Thoracic aorta (tissue), 2 donors: ENCODE measurements around the gene CAMSAP1. TPM values are rescaled to one million over a fixed set of nuclear protein-coding genes. Genes with fewer than 3 reads are reported as not detected.

Experiments
- ATAC-seq: fragments of 150-250 bp; one replicate; pipeline ENCODE4 v1.8.0; 2017; ENCODE audit warnings: low read depth; ENCODE audit not compliant: insufficient number of reproducible peaks, low FRiP score
- DNase-seq: peaks from one replicate; pipeline ENCODE4 v3.0.0-alpha.2; 2020; ENCODE audit warnings: low spot score
- H3K27ac ChIP-seq, 2 donors: fragments of 200-600 bp; sonication (generic); 1 replicate in 1 of 2; 2 replicates in 1 of 2; pipeline ENCODE4 v1.5.1; 2016; ENCODE audit warnings: mild to moderate bottlenecking in 2 of 2, moderate library complexity in 2 of 2
- H3K27me3 ChIP-seq: fragments of 200-600 bp; sonication (generic); replicated peaks from 2 replicates; pipeline ENCODE4 v1.6.0; 2016; ENCODE audit warnings: mild to moderate bottlenecking; ENCODE audit not compliant: insufficient read depth
- H3K36me3 ChIP-seq: fragments of 200-600 bp; sonication (generic); one replicate; pipeline ENCODE4 v1.5.1; 2016
- H3K4me1 ChIP-seq, 2 donors: fragments of 200-600 bp; sonication (generic); 1 replicate in 1 of 2; 2 replicates in 1 of 2; pipeline versions ENCODE4 v1.5.1 to v1.6.0; 2016; ENCODE audit warnings: low read depth in 2 of 2, mild to moderate bottlenecking in 1 of 2; ENCODE audit not compliant: control insufficient read depth in 1 of 2
- H3K4me3 ChIP-seq: fragments of 200-600 bp; sonication (generic); 2 replicates; pipeline ENCODE4 v1.5.1; 2016; ENCODE audit warnings: mild to moderate bottlenecking
- H3K9me3 ChIP-seq: fragments of 200-600 bp; sonication (generic); 2 replicates; pipeline ENCODE4 v1.5.1; 2016
- total RNA-seq, 2 donors: library from RNA; depleted of rRNA; stranded (reverse); fragments of >200 nt; gene quantifications; one replicate each; pipeline versions ENCODE4 v1.1.0 to v1.2.3, GENCODE V29; 2016
- TF ChIP-seq, protein P1 (sequence below): fragments of 200-600 bp; sonication (generic); IDR thresholded peaks from one replicate; pipeline ENCODE4 v1.5.1; 2019; ENCODE audit warnings: antibody characterized with exemption

Gene CAMSAP1
- total RNA-seq, 2 donors from 2014 or later: 19.1 to 20.2 TPM

DNA sequence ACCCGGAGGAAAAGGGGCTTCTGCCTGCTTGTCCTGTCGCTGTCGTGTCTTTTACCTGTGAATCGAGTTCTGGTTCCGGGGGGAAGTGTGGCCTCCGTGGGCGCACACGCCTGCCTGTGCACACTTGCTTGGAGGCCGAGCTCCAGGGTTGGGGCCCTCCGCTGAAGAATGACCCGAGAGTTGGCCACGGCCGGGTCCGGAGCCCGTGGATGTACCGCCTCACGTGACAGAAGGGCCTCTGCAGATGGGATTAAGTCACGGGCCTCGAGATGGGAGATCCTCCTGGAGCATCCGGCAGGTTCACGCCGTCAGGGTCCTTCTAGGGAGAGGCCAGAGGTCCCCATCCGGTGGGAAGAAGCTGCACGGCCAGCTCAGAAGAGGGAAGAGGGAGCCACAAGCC, 124.4 kb downstream of the CAMSAP1 start:
- TF ChIP-seq, protein P1, sequence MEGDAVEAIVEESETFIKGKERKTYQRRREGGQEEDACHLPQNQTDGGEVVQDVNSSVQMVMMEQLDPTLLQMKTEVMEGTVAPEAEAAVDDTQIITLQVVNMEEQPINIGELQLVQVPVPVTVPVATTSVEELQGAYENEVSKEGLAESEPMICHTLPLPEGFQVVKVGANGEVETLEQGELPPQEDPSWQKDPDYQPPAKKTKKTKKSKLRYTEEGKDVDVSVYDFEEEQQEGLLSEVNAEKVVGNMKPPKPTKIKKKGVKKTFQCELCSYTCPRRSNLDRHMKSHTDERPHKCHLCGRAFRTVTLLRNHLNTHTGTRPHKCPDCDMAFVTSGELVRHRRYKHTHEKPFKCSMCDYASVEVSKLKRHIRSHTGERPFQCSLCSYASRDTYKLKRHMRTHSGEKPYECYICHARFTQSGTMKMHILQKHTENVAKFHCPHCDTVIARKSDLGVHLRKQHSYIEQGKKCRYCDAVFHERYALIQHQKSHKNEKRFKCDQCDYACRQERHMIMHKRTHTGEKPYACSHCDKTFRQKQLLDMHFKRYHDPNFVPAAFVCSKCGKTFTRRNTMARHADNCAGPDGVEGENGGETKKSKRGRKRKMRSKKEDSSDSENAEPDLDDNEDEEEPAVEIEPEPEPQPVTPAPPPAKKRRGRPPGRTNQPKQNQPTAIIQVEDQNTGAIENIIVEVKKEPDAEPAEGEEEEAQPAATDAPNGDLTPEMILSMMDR: no peak
- H3K36me3 ChIP-seq: no peaks in the 10 kb centered on the region

DNA sequence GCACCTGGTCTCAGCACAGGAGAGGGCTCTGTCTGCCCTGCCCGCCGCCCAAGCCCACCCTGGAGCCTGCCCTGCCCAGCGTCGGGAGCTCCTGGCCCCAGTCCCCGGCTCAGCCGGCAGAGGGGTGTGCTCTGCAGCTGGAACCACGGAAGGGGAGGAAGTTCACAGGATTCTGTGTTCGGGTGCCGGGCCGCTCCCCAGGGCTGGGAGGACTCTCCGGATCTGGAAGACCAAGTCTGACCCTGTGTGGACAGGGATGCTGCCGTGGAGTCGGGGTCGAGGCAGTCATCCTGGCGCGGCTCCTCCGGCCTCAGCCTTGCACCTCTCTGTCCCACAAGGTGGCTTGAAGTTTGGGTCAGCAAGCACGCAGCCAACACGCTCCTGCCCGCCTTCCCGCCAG, 126.7 kb downstream of the CAMSAP1 start:
- no peak overlapping the region for H3K27ac ChIP-seq
- H3K36me3 ChIP-seq: no peaks in the 10 kb centered on the region
- H3K9me3 ChIP-seq: no peaks in the 10 kb centered on the region
- DNase-seq: no peak
- H3K4me3 ChIP-seq: no peak overlapping the region
- no peaks in the 10 kb centered on the region for H3K27me3 ChIP-seq
- ATAC-seq: no peak
- H3K4me1 ChIP-seq: no peaks in the 10 kb centered on the region
- TF ChIP-seq, protein P1: no peak

More for the DNA sequence above, 124.4 kb downstream of the CAMSAP1 start:
- DNase-seq (no peak), ATAC-seq (no peak)
- no peaks in the 10 kb centered on the region for H3K27me3 ChIP-seq
- no peaks in the 10 kb centered on the region for H3K4me1 ChIP-seq
- no peaks in the 10 kb centered on the region for H3K9me3 ChIP-seq
- H3K27ac ChIP-seq: no peak overlapping the region
- no peak overlapping the region for H3K4me3 ChIP-seq

DNA sequence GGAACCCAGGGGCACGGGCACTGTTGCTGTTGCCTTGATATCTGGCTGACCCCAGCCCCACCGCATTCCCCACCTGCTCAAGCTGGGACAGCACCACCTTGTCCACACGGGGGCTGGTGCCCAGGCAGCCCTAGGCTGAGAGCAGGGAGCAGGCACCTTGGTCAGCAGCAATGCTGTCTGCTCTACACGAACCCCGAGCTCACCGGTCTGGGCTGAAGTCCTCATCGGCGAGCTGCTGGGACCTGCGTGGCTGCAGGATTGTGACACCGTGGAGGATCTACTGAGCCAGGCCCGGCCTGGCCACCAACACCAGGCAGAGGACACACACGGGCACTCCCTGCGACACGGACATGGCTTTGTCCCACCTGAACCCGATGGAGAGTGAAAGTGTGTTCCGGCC, 127.3 kb downstream of the CAMSAP1 start:
- no peaks in the 10 kb centered on the region for H3K27me3 ChIP-seq
- TF ChIP-seq, protein P1: no peak
- no peaks in the 10 kb centered on the region for H3K36me3 ChIP-seq
- no peaks in the 10 kb centered on the region for H3K9me3 ChIP-seq
- no peak overlapping the region for H3K4me3 ChIP-seq
- ATAC-seq: no peak
- DNase-seq: no peak
- H3K4me1 ChIP-seq: no peaks in the 10 kb centered on the region
- no peak overlapping the region for H3K27ac ChIP-seq

DNA sequence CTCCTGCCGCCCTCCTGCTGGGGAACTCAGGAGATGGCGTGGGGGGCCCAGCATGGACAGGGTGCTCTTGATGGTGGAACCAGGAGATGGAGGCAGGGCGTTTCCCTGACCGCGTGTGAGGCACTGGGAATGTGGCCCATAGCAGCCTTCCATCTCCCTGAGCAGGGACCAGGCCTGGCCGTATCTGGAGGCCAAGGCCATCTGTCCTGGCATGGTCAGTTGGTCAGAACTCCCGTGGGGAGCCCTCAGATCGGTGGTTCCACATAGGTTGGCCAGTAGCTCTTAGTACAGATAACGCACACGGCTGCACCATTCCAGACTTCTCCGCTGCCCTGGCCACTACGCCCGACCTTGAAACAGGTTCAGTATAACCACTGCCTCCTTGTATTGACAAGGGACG, 127.8 kb downstream of the CAMSAP1 start:
- Histone ChIP-seq H3K4me3 (no peak overlapping the region), H3K27ac (no peak overlapping the region), H3K27me3 (no peaks in the 10 kb centered on the region), H3K9me3 (no peaks in the 10 kb centered on the region), H3K4me1 (no peaks in the 10 kb centered on the region), H3K36me3 (no peaks in the 10 kb centered on the region)
- ATAC-seq (no peak), DNase-seq (no peak)
- TF ChIP-seq, protein P1: no peak

DNA sequence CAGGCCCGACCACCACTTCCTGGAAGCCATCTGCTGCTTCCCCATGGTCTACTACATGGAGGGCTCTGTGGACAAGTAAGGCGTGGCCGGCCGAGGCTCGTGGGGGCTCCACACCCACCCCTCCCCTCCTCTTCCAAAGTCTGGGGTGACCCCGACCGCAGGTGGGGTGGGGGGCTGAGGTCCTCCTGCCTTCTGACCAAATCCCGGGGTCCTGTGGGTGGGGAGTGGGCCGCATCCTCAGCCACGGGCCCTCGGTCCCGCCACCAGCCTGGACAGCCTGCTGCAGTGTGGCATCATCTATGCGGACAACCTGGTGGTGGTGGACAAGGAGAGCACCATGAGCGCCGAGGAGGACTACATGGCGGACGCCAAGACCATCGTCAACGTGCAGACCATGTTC, 128.9 kb downstream of the CAMSAP1 start:
- TF ChIP-seq, protein P1: no peak
- Histone ChIP-seq H3K4me3 (no peak overlapping the region), H3K9me3 (no peaks in the 10 kb centered on the region), H3K36me3 (no peaks in the 10 kb centered on the region), H3K27me3 (no peaks in the 10 kb centered on the region), H3K4me1 (no peaks in the 10 kb centered on the region), H3K27ac (no peak overlapping the region)
- ATAC-seq (no peak), DNase-seq (no peak)
